Measurements from ENCODE around the gene CPNE6.

Gene CPNE6

DNA sequence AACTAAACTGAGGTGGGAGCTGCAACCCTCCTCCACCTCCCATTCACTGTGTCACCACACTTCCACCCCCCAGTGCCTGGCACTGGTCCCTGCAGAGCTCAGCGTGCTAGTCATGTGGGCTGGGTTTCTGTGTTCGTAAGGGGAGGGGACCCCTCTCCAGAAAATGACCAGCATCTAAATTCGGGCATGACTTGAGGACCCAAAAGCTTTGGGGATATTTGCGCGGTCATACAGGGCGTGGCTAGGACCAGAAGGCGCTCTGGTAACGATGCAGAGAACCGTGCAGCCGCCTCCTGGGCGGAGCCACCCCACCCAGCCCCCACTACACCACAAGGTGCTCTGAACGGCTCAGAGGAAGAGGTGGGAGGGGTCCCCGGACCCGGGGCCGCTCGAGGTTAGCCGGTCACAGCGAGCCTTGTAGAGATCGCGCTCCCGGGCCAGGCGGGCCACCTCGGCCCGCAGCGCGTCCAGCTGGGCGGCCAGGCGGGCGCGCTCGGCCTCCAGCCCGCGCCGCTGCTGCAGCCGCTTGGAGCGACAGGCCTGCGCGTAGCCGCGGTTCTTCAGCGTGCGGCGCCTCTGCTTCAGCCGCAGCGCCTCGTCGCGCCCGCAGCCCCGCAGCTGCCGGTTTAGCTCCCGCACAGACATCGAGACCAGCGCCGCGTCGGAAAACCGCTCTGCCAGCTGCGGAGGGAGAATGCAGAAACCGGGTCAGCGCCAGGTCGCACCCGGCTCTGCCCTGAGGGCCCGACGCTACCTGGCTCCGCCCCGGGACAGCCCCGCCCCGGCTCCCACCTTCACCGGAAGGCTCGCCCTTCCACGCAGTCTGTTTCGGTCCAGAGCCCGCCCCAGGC, 9.8 kb downstream of the CPNE6 start:
- no peaks in the 10 kb centered on the region for H3K36me3 Mint-ChIP-seq (ENCODE audit: low read depth)
- H3K4me1 Mint-ChIP-seq: peaks cover 23% of the 10 kb centered on the region
- peak overlapping the region; percentile 77 to 79 (median 78) for H3K4me3 Mint-ChIP-seq
- peaks cover 58% of the 10 kb centered on the region for H3K27me3 Mint-ChIP-seq (ENCODE audit: low read depth)
- no peaks in the 10 kb centered on the region for H3K9me3 Mint-ChIP-seq
- TF ChIP-seq, protein P1, sequence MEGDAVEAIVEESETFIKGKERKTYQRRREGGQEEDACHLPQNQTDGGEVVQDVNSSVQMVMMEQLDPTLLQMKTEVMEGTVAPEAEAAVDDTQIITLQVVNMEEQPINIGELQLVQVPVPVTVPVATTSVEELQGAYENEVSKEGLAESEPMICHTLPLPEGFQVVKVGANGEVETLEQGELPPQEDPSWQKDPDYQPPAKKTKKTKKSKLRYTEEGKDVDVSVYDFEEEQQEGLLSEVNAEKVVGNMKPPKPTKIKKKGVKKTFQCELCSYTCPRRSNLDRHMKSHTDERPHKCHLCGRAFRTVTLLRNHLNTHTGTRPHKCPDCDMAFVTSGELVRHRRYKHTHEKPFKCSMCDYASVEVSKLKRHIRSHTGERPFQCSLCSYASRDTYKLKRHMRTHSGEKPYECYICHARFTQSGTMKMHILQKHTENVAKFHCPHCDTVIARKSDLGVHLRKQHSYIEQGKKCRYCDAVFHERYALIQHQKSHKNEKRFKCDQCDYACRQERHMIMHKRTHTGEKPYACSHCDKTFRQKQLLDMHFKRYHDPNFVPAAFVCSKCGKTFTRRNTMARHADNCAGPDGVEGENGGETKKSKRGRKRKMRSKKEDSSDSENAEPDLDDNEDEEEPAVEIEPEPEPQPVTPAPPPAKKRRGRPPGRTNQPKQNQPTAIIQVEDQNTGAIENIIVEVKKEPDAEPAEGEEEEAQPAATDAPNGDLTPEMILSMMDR (IDR thresholded peaks at IDR 0.05; ENCODE audit: unreplicated experiment in 3 of 3): no peak
- H3K27ac Mint-ChIP-seq: no peak overlapping the region

DNA sequence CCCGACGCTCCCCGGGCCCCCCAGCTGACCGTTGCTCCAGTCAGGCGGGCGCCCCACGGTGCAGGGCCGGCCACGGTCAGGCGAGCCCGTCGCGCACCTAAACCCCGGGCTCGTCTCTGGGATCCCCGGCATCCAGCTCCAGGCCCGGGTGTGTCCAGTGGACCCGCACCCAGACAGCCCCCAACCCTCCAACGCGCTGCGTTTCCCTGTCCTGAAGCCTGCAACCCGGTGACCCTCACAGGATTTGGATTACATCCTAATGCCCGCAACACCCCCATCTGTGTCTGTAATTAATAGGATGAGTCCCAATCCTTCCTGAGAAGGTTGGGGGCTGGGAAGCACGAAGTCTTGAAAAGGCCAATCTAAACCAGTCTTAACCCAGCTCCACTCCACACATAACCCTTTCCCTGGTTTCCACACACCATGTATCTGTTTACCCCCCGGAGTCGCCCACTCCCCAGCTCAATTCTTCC, 10.4 kb downstream of the CPNE6 start:
- Mint-ChIP-seq H3K27me3 (ENCODE audit: low read depth) (peaks cover 58% of the 10 kb centered on the region), H3K9me3 (no peaks in the 10 kb centered on the region), H3K27ac (peak overlapping the region in 1 of 3 experiments; percentile 19), H3K4me3 (peak overlapping the region; percentile 76 to 86 (median 84)), H3K4me1 (peaks cover 28% of the 10 kb centered on the region), H3K36me3 (ENCODE audit: low read depth) (no peaks in the 10 kb centered on the region)
- TF ChIP-seq, protein P1 (IDR thresholded peaks at IDR 0.05; ENCODE audit: unreplicated experiment in 3 of 3): no peak

DNA sequence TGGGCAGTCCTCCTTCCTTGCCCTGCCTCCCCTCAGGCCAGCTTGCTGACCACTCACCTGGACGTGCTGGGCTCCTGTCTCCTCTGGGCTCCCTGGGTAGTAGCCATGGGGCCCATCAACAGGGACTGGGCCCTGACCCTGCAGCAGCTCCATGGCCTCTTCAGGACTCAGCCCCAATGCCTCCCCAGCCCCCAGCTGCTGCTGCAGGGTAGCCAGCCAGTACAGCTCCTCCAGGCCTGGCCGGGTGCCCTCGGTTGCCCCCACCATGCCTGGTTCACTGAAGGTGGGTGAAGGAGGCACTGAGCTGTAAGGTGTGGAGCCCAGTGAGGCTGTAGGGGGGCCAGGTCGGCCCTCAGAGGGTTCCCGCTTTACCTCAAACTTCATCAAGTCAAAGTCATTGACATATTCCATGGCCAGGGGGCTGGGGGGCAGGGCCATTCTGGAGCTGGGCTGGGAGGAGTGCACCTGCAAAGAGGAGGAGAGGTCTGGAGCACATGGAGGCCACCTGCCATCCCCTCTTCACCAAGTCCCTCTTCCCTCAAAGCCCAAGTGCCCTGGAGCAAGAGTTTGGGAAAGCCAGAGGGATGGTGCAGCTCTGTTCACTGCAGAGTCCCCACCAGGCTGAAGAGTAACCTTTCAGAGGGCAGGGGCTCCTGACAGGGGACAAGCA, 11.2 kb downstream of the CPNE6 start:
- peak overlapping the region; percentile 76 to 86 (median 84) for H3K4me3 Mint-ChIP-seq
- TF ChIP-seq, protein P1 (IDR thresholded peaks at IDR 0.05; ENCODE audit: unreplicated experiment in 3 of 3): no peak
- H3K36me3 Mint-ChIP-seq (ENCODE audit: low read depth): no peaks in the 10 kb centered on the region
- no peaks in the 10 kb centered on the region for H3K9me3 Mint-ChIP-seq
- H3K27ac Mint-ChIP-seq: peak overlapping the region in 1 of 3 experiments; percentile 19
- H3K4me1 Mint-ChIP-seq: peaks cover 32% of the 10 kb centered on the region
- peaks cover 58% of the 10 kb centered on the region for H3K27me3 Mint-ChIP-seq (ENCODE audit: low read depth)

DNA sequence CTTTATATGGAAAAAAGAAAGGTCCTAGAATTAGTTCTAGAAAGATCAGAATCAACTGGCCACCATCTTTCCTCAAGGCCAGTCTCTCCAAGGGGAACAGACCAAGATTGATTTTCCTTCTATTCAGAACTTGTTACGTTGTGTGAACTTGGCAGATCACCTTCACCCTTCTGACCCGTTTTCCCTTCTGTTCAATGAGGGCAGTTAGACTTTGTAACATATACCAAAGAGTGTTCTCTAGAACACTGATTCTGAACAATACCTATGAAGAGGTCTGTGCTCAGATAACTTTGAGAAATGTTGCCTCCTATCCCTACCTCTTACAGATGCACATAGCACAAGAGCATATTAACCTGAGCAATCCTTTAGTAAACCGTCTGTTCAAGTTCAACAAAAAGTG, 12.1 kb downstream of the CPNE6 start:
- H3K36me3 Mint-ChIP-seq (ENCODE audit: low read depth): no peaks in the 10 kb centered on the region
- peaks cover 55% of the 10 kb centered on the region for H3K27me3 Mint-ChIP-seq (ENCODE audit: low read depth)
- peaks cover 32% of the 10 kb centered on the region for H3K4me1 Mint-ChIP-seq
- no peaks in the 10 kb centered on the region for H3K9me3 Mint-ChIP-seq
- TF ChIP-seq, protein P1 (IDR thresholded peaks at IDR 0.05; ENCODE audit: unreplicated experiment in 3 of 3): no peak
- peak overlapping the region in 1 of 3 experiments; percentile 47 for H3K4me3 Mint-ChIP-seq
- H3K27ac Mint-ChIP-seq: no peak overlapping the region

DNA sequence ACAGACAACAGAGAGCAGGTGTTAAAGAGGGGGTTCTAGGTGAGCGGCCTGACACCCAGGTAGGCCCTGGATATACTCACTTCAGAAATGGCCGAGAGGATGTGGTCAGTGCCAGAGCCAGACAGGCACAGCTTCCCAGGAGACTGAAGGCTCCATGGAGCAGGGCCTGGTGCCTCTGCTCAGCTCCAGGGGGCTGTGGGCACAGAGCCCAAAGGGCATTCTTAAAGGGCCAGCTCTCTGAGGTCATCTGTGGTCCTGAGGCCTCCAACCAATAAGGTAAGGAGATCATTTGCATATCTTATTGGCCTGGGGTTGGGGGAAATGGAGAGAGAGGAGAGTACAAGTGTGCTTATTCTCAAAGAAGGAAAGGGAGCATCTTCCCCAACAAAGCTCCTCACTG, 13.1 kb downstream of the CPNE6 start:
- Mint-ChIP-seq H3K27me3 (ENCODE audit: low read depth) (peaks cover 51% of the 10 kb centered on the region), H3K36me3 (ENCODE audit: low read depth) (no peaks in the 10 kb centered on the region), H3K9me3 (no peaks in the 10 kb centered on the region), H3K4me3 (no peak overlapping the region), H3K27ac (peak overlapping the region in 1 of 3 experiments; percentile 16), H3K4me1 (peaks cover 26% of the 10 kb centered on the region)
- TF ChIP-seq, protein P1 (IDR thresholded peaks at IDR 0.05; ENCODE audit: unreplicated experiment in 3 of 3): no peak

Data from nephron (organoid).